HepG2 (cell line): Measurements from ENCODE around the gene TNFSF10. TPM values are rescaled to one million over a fixed set of nuclear protein-coding genes. Genes with fewer than 3 reads are reported as not detected.

Source experiments
- CEBPG ChIP-seq: IDR thresholded peaks from 2 replicates; pipeline ENCODE4 v1.6.1; 2016
- CHD4 ChIP-seq: fragments of 200-600 bp; sonication (generic); IDR thresholded peaks from 2 replicates; pipeline ENCODE4 v1.7.0; 2017; ENCODE audit warnings: mild to moderate bottlenecking, low read length, borderline replicate concordance
- EP300 ChIP-seq, 3 experiments: sonication (generic) in 1 of 3; formaldehyde crosslinking in 1 of 3; IDR thresholded peaks; 2 replicates each; pipeline versions ENCODE4 v1.5.1 to v1.6.1; 2011 to 2020; ENCODE audit warnings: low read depth in 2 of 3, low read length in 2 of 3, borderline replicate concordance in 1 of 3, improper control_type of control experiment in 1 of 3, mild to moderate bottlenecking in 1 of 3, missing genetic modification reagents in 1 of 3, moderate library complexity in 1 of 3
- FOSL1 ChIP-seq: sonication (generic); formaldehyde crosslinking; IDR thresholded peaks from 2 replicates; pipeline ENCODE4 v1.9.0; 2021; ENCODE audit warnings: missing genetic modification reagents, borderline replicate concordance
- HDAC2 ChIP-seq: sonication (generic); formaldehyde crosslinking; IDR thresholded peaks from 2 replicates; pipeline ENCODE4 v1.4.0; 2020; ENCODE audit warnings: missing genetic modification reagents
- HOXA3 ChIP-seq: sonication (generic); formaldehyde crosslinking; IDR thresholded peaks from 2 replicates; pipeline ENCODE4 v1.5.0; 2020; ENCODE audit warnings: missing genetic modification reagents
- MED8 ChIP-seq: sonication (generic); formaldehyde crosslinking; IDR thresholded peaks from 2 replicates; pipeline ENCODE4 v1.8.1; 2023; ENCODE audit warnings: mild to moderate bottlenecking, missing genetic modification reagents; ENCODE audit not compliant: insufficient replicate concordance
- MEIS1 ChIP-seq: sonication (generic); formaldehyde crosslinking; IDR thresholded peaks from 2 replicates; pipeline ENCODE4 v1.9.0; 2021; ENCODE audit warnings: mild to moderate bottlenecking, missing genetic modification reagents, moderate library complexity, borderline replicate concordance
- NR2F1 ChIP-seq, 2 experiments: fragments of 450-650 bp in 1 of 2; formaldehyde crosslinking in 1 of 2; IDR thresholded peaks; 2 replicates each; pipeline versions ENCODE4 v1.5.0 to v1.6.1; 2016 to 2020; ENCODE audit warnings: mild to moderate bottlenecking in 1 of 2, missing compliant biosample characterization in 1 of 2, missing genetic modification reagents in 1 of 2, moderate library complexity in 1 of 2
- PHF8 ChIP-seq: sonication (generic); formaldehyde crosslinking; IDR thresholded peaks from 2 replicates; pipeline ENCODE4 v1.5.0; 2020; ENCODE audit warnings: missing genetic modification reagents
- RAD51 ChIP-seq: fragments of 450-650 bp; IDR thresholded peaks from 2 replicates; pipeline ENCODE4 v1.6.1; 2016; ENCODE audit warnings: borderline replicate concordance
- SMAD3 ChIP-seq: sonication (generic); formaldehyde crosslinking; IDR thresholded peaks from 2 replicates; pipeline ENCODE4 v1.4.0; 2020; ENCODE audit warnings: missing genetic modification reagents
- SRF ChIP-seq: IDR thresholded peaks from 2 replicates; pipeline ENCODE4 v1.6.1; 2011; ENCODE audit warnings: mild to moderate bottlenecking, low read depth, low read length, moderate library complexity
- TBX2 ChIP-seq: sonication (generic); formaldehyde crosslinking; IDR thresholded peaks from 2 replicates; pipeline ENCODE4 v1.5.0; 2020; ENCODE audit warnings: missing genetic modification reagents, mild to moderate bottlenecking, borderline replicate concordance
- TEAD2 ChIP-seq: sonication (generic); formaldehyde crosslinking; IDR thresholded peaks from 2 replicates; pipeline ENCODE4 v1.9.0; 2021; ENCODE audit warnings: missing genetic modification reagents
- THAP11 ChIP-seq: IDR thresholded peaks from 2 replicates; pipeline ENCODE4 v1.6.1; 2016; ENCODE audit warnings: missing biosample characterization, missing genetic modification reagents
- TOE1 ChIP-seq: sonication (generic); formaldehyde crosslinking; IDR thresholded peaks from 2 replicates; pipeline ENCODE4 v1.4.0; 2020; ENCODE audit warnings: mild to moderate bottlenecking, missing genetic modification reagents
- YY1 ChIP-seq: IDR thresholded peaks from 2 replicates; pipeline ENCODE4 v1.6.1; 2011; ENCODE audit warnings: low read length, low read depth, moderate library complexity, mild to moderate bottlenecking; ENCODE audit not compliant: insufficient read depth, insufficient replicate concordance
- ZBTB20 ChIP-seq: sonication (generic); formaldehyde crosslinking; IDR thresholded peaks from 2 replicates; pipeline ENCODE4 v1.8.1; 2023; ENCODE audit warnings: missing genetic modification reagents, low read depth, mild to moderate bottlenecking, borderline replicate concordance
- ZNF207 ChIP-seq: fragments of 450-650 bp; IDR thresholded peaks from 2 replicates; pipeline ENCODE4 v1.6.1; 2016; ENCODE audit warnings: antibody characterized with exemption, borderline replicate concordance
- ZNF329 ChIP-seq: sonication (generic); formaldehyde crosslinking; IDR thresholded peaks from 2 replicates; pipeline ENCODE4 v1.9.0; 2021; ENCODE audit warnings: low read depth, mild to moderate bottlenecking, missing genetic modification reagents
- ZNF367 ChIP-seq: sonication (generic); formaldehyde crosslinking; IDR thresholded peaks from 2 replicates; pipeline ENCODE4 v1.4.0; 2020; ENCODE audit warnings: missing genetic modification reagents, borderline replicate concordance
- ZNF510 ChIP-seq: sonication (generic); formaldehyde crosslinking; IDR thresholded peaks from 2 replicates; pipeline ENCODE4 v1.4.0; 2020; ENCODE audit warnings: low read depth, mild to moderate bottlenecking, missing genetic modification reagents
- ZNF616 ChIP-seq: sonication (generic); formaldehyde crosslinking; IDR thresholded peaks from 2 replicates; pipeline ENCODE4 v1.5.0; 2020; ENCODE audit warnings: low read depth, mild to moderate bottlenecking, missing genetic modification reagents
- ZNF749 ChIP-seq: sonication (generic); formaldehyde crosslinking; IDR thresholded peaks from 2 replicates; pipeline ENCODE4 v1.8.0; 2022; ENCODE audit warnings: mild to moderate bottlenecking, missing genetic modification reagents, moderate library complexity, borderline replicate concordance
- polyA plus RNA-seq, 8 experiments: library from polyadenylated mRNA; depleted of rRNA in 3 of 8; stranded (reverse) in 7 of 8; unstranded in 1 of 8; fragments of >200 nt; fragmentation: Illumina TruSeq in 4 of 8; extraction: Trizol in 4 of 8; gene quantifications; 2 replicates each; pipeline versions ENCODE4 v1.2.1 to v1.2.3, GENCODE V29; 2011 to 2016; ENCODE audit warnings: low read depth in 4 of 8, missing spikeins in 1 of 8, mixed read lengths in 1 of 8; ENCODE audit not compliant: insufficient read depth in 1 of 8
- total RNA-seq, 5 experiments: library from RNA; depleted of rRNA; stranded (reverse); fragments of >200 nt; fragmentation: Illumina TruSeq; extraction: Trizol; gene quantifications; 2 replicates each; pipeline ENCODE4 v1.2.3, GENCODE V29; 2016; ENCODE audit warnings: low read depth in 1 of 5
- TF ChIP-seq, protein P1 (sequence below): sonication (generic); formaldehyde crosslinking; IDR thresholded peaks from 2 replicates; pipeline ENCODE4 v1.8.1; 2022; ENCODE audit warnings: low read depth, mild to moderate bottlenecking, missing genetic modification reagents
- TF ChIP-seq, protein P2 (sequence below): IDR thresholded peaks from 2 replicates; pipeline ENCODE4 v1.6.1; 2016; ENCODE audit warnings: missing genetic modification reagents, missing compliant biosample characterization

Gene TNFSF10
- total and polyA plus RNA-seq, 2 of the 13 experiments (the other 11 are each of a cell fraction or from before 2014, with no cell fraction given): 8.4 to 9.9 TPM

- TF ChIP-seq ZNF367 (CRISPR knock-in tag) (no peak), FOSL1 (CRISPR knock-in tag) (no peak), CEBPG (CRISPR knock-in tag) (peak; percentile 84), RAD51 (no peak), SMAD3 (peak; percentile 80; the same call in 1 of the 2 replicates), HOXA3 (CRISPR knock-in tag) (peak; percentile 84), MED8 (no peak), TBX2 (CRISPR knock-in tag) (peak; percentile 85), SRF (0 out of 2 replicates have a peak, but pooled peaks have one; percentile 16), CHD4 (peak; percentile 69; the same call in 1 of the 2 replicates), THAP11 (peak; percentile 59), MEIS1 (CRISPR knock-in tag) (peak; percentile 70; the same call in 1 of the 2 replicates), ZNF329 (CRISPR knock-in tag) (no peak), ZNF749 (CRISPR knock-in tag) (peak; percentile 67; the same call in 1 of the 2 replicates), ZNF616 (CRISPR knock-in tag) (0 out of 2 replicates have a peak, but pooled peaks have one; percentile 45), ZBTB20 (CRISPR knock-in tag) (peak; percentile 88; the same call in 1 of the 2 replicates), ZNF510 (0 out of 2 replicates have a peak, but pooled peaks have one; percentile 17), HDAC2 (CRISPR knock-in tag) (peak; percentile 95), YY1 (peak; percentile 26), TOE1 (peak; percentile 85; the same call in 1 of the 2 replicates), NR2F1 (CRISPR knock-in tag; IDR thresholded peaks at IDR 0.05) (no peak; a peak in 1 of 4 replicates), ZNF207 (no peak), PHF8 (CRISPR knock-in tag) (no peak), EP300 (IDR thresholded peaks at IDR 0.05; ENCODE audit: low read depth in 2 of 2, low read length in 2 of 2) (peak; percentile 90 to 97), EP300 (CRISPR knock-in tag; IDR thresholded peaks at IDR 0.05; ENCODE audit: borderline replicate concordance) (peak; percentile 73; the same call in 1 of the 2 replicates), TEAD2 (CRISPR knock-in tag) (no peak)
- TF ChIP-seq, protein P1, sequence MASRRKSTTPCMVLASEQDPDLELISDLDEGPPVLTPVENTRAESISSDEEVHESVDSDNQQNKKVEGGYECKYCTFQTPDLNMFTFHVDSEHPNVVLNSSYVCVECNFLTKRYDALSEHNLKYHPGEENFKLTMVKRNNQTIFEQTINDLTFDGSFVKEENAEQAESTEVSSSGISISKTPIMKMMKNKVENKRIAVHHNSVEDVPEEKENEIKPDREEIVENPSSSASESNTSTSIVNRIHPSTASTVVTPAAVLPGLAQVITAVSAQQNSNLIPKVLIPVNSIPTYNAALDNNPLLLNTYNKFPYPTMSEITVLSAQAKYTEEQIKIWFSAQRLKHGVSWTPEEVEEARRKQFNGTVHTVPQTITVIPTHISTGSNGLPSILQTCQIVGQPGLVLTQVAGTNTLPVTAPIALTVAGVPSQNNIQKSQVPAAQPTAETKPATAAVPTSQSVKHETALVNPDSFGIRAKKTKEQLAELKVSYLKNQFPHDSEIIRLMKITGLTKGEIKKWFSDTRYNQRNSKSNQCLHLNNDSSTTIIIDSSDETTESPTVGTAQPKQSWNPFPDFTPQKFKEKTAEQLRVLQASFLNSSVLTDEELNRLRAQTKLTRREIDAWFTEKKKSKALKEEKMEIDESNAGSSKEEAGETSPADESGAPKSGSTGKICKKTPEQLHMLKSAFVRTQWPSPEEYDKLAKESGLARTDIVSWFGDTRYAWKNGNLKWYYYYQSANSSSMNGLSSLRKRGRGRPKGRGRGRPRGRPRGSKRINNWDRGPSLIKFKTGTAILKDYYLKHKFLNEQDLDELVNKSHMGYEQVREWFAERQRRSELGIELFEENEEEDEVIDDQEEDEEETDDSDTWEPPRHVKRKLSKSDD: peak; percentile 81; the same call in 1 of the 2 replicates
- TF ChIP-seq, protein P2, sequence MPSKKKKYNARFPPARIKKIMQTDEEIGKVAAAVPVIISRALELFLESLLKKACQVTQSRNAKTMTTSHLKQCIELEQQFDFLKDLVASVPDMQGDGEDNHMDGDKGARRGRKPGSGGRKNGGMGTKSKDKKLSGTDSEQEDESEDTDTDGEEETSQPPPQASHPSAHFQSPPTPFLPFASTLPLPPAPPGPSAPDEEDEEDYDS (CRISPR knock-in tag): peak; percentile 67
These were observed 30.5 kb upstream of the TNFSF10 start (continued) for GRCh38 chr3:172553526-172554252.
